Muscle layer of colon (tissue), 2 donors: ENCODE results near the gene RASL12.

Experiments used
- H3K27ac ChIP-seq: one replicate; pipeline ENCODE4 v1.7.0; 2013; ENCODE audit warnings: low read depth, mild to moderate bottlenecking, low read length, moderate library complexity
- H3K27me3 ChIP-seq, 2 donors: one replicate each; pipeline ENCODE4 v1.7.0; 2013; ENCODE audit warnings: low read length in 2 of 2, mild to moderate bottlenecking in 2 of 2; ENCODE audit not compliant: insufficient read depth in 2 of 2, control insufficient read depth in 1 of 2
- H3K36me3 ChIP-seq: one replicate; pipeline ENCODE4 v1.7.0; 2013; ENCODE audit warnings: mild to moderate bottlenecking, low read length; ENCODE audit not compliant: insufficient read depth
- H3K4me1 ChIP-seq: one replicate; pipeline ENCODE4 v1.7.0; 2013; ENCODE audit warnings: mild to moderate bottlenecking, low read length; ENCODE audit not compliant: insufficient read depth
- H3K4me3 ChIP-seq, 2 donors: one replicate each; pipeline ENCODE4 v1.7.0; 2013; ENCODE audit warnings: low read length in 2 of 2, low read depth in 1 of 2, mild to moderate bottlenecking in 1 of 2, moderate library complexity in 1 of 2
- H3K9ac ChIP-seq: one replicate; pipeline ENCODE4 v1.7.0; 2013; ENCODE audit warnings: low read length
- H3K9me3 ChIP-seq: one replicate; pipeline ENCODE4 v1.7.0; 2013; ENCODE audit warnings: mild to moderate bottlenecking, low read length
- donor health status: abdominal sarcoma.
- donor health status: Adenocarcinoma of cecum.

The RASL12 gene

GRCh38 chr15:65004993-65005392, 62.8 kb downstream of the RASL12 start:
- Histone ChIP-seq H3K27me3 (no peaks in the 10 kb centered on the region), H3K9ac (no peak overlapping the region), H3K27ac (no peak overlapping the region), H3K4me3 (no peak overlapping the region), H3K4me1 (no peaks in the 10 kb centered on the region), H3K9me3 (no peaks in the 10 kb centered on the region), H3K36me3 (peaks cover 6% of the 10 kb centered on the region)
